ENCODE measurements around the gene HMCES.
A peak's percentile ranks its signal among the peaks of the same experiment; 100 is the strongest.

HMCES gene

GRCh38 chr3:129278439-129278965 lies at the start of gene HMCES:
Gene HMCES (plus strand): TSS chr3:129278870. CDS start chr3:129279733, 863 bp downstream.
- peak; percentile 68 for DNase-seq

- DNase-seq, result no peak
Measured at GRCh38 chr3:129228891-129229585, 49.6 kb upstream of the HMCES start.

- DNase-seq, result no peak
Measured at GRCh38 chr3:129230311-129231019, 48.2 kb upstream of the HMCES start.

GRCh38 chr3:129231331-129232119 lies 47.1 kb upstream of the HMCES start:
- DNase-seq, result no peak

GRCh38 chr3:129233538-129233937 lies 45.1 kb upstream of the HMCES start:
- no peak for DNase-seq

- DNase-seq, result no peak
Measured at GRCh38 chr3:129234441-129234840, 44.2 kb upstream of the HMCES start.

GRCh38 chr3:129235344-129235917 lies 43.2 kb upstream of the HMCES start:
- no peak for DNase-seq

- no peak for DNase-seq
Measured at GRCh38 chr3:129238945-129239705, 39.5 kb upstream of the HMCES start.

GRCh38 chr3:129239991-129240390 lies 38.7 kb upstream of the HMCES start:
- no peak for DNase-seq

GRCh38 chr3:129240436-129240835 lies 38.2 kb upstream of the HMCES start:
- no peak for DNase-seq

GRCh38 chr3:129245141-129245540 lies 33.5 kb upstream of the HMCES start:
- no peak for DNase-seq

GRCh38 chr3:129245641-129246306 lies 32.9 kb upstream of the HMCES start:
- peak; percentile 74 for DNase-seq

- DNase-seq, result no peak
Measured at GRCh38 chr3:129246636-129247035, 32.0 kb upstream of the HMCES start.

GRCh38 chr3:129248286-129248979 lies 30.2 kb upstream of the HMCES start:
- DNase-seq, result no peak

GRCh38 chr3:129249284-129250065 lies 29.2 kb upstream of the HMCES start, which contains the start of gene COPG1:
Gene COPG1 (plus strand): TSS chr3:129249606. CDS start chr3:129249710, 104 bp downstream.
- DNase-seq, result peak; percentile 82

GRCh38 chr3:129252748-129253147 lies 25.9 kb upstream of the HMCES start:
- DNase-seq, result no peak

- DNase-seq, result no peak
Measured at GRCh38 chr3:129254536-129255230, 24.0 kb upstream of the HMCES start.

GRCh38 chr3:129256270-129256669 lies 22.4 kb upstream of the HMCES start:
- DNase-seq, result no peak

- DNase-seq, result no peak
Measured at GRCh38 chr3:129257609-129258008, 21.1 kb upstream of the HMCES start.
